Transverse colon (tissue), 4 donors: ENCODE measurements around the gene OR4E1. TPM values are rescaled to one million over a fixed set of nuclear protein-coding genes. Genes with fewer than 3 reads are reported as not detected.
"Not testable (repeated sequence)": the region's sequence is repeated elsewhere in the genome, so short reads cannot be mapped to it uniquely, and the experiment has no call there.

ENCODE experiments used
- DNase-seq: peaks from one replicate; pipeline ENCODE4 v3.0.0-alpha.2; 2019
- H3K27ac ChIP-seq, 4 donors: fragments of 200-600 bp; sonication (generic); 2 replicates each; pipeline ENCODE4 v1.5.1; 2016 to 2018; ENCODE audit warnings: inconsistent platforms in 4 of 4
- H3K27me3 ChIP-seq: fragments of 200-600 bp; sonication (generic); 2 replicates; pipeline ENCODE4 v1.5.1; 2017; ENCODE audit warnings: inconsistent platforms
- H3K36me3 ChIP-seq, 4 donors: fragments of 200-600 bp; sonication (generic); 2 replicates each; pipeline ENCODE4 v1.5.1; 2017 to 2019; ENCODE audit warnings: inconsistent platforms in 4 of 4
- H3K4me1 ChIP-seq, 4 donors: fragments of 200-600 bp; sonication (generic); 2 replicates each; pipeline ENCODE4 v1.5.1; 2017 to 2020; ENCODE audit warnings: inconsistent platforms in 4 of 4
- H3K4me3 ChIP-seq, 4 donors: fragments of 200-600 bp; sonication (generic); 1 replicate in 1 of 4; 2 replicates in 3 of 4; pipeline versions ENCODE4 v1.5.1 to v1.6.1; 2017 to 2019; ENCODE audit warnings: inconsistent platforms in 4 of 4
- H3K9me3 ChIP-seq, 2 donors: fragments of 200-600 bp; sonication (generic); 2 replicates each; pipeline ENCODE4 v1.5.1; 2017 to 2019; ENCODE audit warnings: inconsistent platforms in 2 of 2
- CTCF ChIP-seq, 5 experiments: fragments of 200-600 bp in 3 of 5; fragments of 450-650 bp in 2 of 5; sonication (generic) in 3 of 5; IDR thresholded peaks; 1 replicate in 2 of 5; 2 replicates in 3 of 5; pipeline ENCODE4 v1.5.1; 2016 to 2017; ENCODE audit warnings: antibody characterized with exemption in 5 of 5, inconsistent platforms in 3 of 5, mild to moderate bottlenecking in 2 of 5, moderate library complexity in 1 of 5
- EP300 ChIP-seq: sonication (generic); formaldehyde crosslinking; IDR thresholded peaks from one replicate; pipeline ENCODE4 v1.6.1; 2017; ENCODE audit warnings: antibody characterized with exemption, low read depth
- POLR2A ChIP-seq: fragments of 450-650 bp; IDR thresholded peaks from one replicate; pipeline ENCODE4 v1.6.1; 2016; ENCODE audit warnings: antibody characterized with exemption, mild to moderate bottlenecking, moderate library complexity
- POLR2AphosphoS5 ChIP-seq, 3 donors: sonication (generic); formaldehyde crosslinking; IDR thresholded peaks; one replicate each; pipeline ENCODE4 v1.6.1; 2016; ENCODE audit warnings: antibody characterized with exemption in 3 of 3
- WGBS, 2 donors: methylation state at CpG; one replicate each; pipeline ENCODE4 v1.1.5; 2018; ENCODE audit warnings: low coverage in 1 of 2; 5-methylcytosine and 5-hydroxymethylcytosine counted together
- in situ Hi-C, 4 donors: fragments of 200-750 bp; cut with MboI; loops; one replicate each; pipeline versions ENCODE4 v1.15.0 to v1.15.1; 2017; ENCODE audit warnings: low sequenced_read_pairs in 3 of 4, low pct_ligation_motif_present in 1 of 4, low pct_unique_long_range_greater_than_20kb in 1 of 4
- intact Hi-C: fragments of 100-400 bp; cut with DNase I; formaldehyde crosslinking; loops from one replicate; pipeline ENCODE4 v1.15.1; 2023; ENCODE audit warnings: low total_unique reads
- total RNA-seq, 4 donors: library from RNA; depleted of rRNA; stranded (reverse); fragments of >200 nt; gene quantifications; one replicate each; pipeline ENCODE4 v1.1.0, GENCODE V29; 2016

The OR4E1 gene
- total RNA-seq, 4 donors from 2014 or later: not detected

DNA sequence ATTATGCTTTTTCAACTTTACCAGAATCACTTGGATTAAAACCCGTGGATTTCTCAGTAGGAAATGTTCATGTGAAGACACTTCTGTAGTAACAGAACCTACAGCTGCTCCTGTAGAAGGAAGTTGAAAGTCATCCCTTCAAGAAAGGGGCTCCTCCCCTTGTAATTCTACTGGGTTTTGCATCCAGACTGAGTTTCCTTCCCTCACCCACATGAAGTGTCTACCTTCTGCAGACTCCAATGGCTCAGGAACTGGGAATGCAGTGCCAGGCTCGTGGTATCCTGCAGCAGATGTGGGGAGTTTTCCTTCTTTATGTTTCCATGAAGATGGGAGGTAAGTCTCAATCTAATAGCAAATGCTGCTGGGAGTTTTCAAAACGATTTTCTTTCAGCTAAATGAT, 30.9 kb downstream of the OR4E1 start:
- no peak overlapping the region for H3K4me3 ChIP-seq
- H3K27me3 ChIP-seq: no peaks in the 10 kb centered on the region
- no peak for DNase-seq
- H3K27ac ChIP-seq: no peak overlapping the region
- intact Hi-C loops (no loop called here), in situ Hi-C loops (no loop called here)
- WGBS, 2 donors: 59 to 62% methylated on average over 2 to 3 of the region's 3 CpGs
- H3K9me3 ChIP-seq: no peaks in the 10 kb centered on the region
- no peaks in the 10 kb centered on the region for H3K36me3 ChIP-seq
- no peak for TF ChIP-seq POLR2A
- TF ChIP-seq EP300: no peak
- no peak for TF ChIP-seq POLR2AphosphoS5 (IDR thresholded peaks at IDR 0.05)
- TF ChIP-seq CTCF (IDR thresholded peaks at IDR 0.05): no peak
- no peaks in the 10 kb centered on the region for H3K4me1 ChIP-seq

DNA sequence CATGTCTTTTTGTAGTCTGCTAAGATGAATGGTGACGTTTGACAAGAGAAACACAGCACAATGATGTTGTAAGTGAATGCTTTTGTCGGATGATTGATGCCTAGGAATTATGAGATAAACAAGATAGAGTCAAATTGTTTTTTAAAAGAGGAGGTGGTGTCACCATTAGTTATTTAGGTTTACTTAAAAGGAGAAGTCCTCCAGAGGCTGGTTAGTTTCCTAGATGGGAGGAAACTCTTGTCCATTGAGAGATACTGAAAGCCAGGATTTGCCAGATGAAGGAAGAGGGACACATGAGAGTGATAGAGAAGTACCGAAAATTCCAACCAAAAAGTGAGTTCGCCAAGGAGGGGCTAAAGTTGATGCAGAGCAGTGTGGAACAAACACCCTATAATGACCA, 38.8 kb downstream of the OR4E1 start, which contains the start of gene OR10G2:
Gene OR10G2, minus strand, starts transcription at position 101 of the 400 bp plus-strand sequence. Its CDS starts 98 bp downstream, at position 3.
- H3K9me3 ChIP-seq: no peaks in the 10 kb centered on the region
- 73 to 76% methylated on average over 2 to 4 of the region's 4 CpGs for WGBS, 2 donors
- H3K36me3 ChIP-seq: no peaks in the 10 kb centered on the region
- H3K27ac ChIP-seq: no peak within 1 kb of the TSS
- H3K27me3 ChIP-seq: no peaks in the 10 kb centered on the region
- no peak within 1 kb of the TSS for H3K4me3 ChIP-seq
- DNase-seq: no peak
- no peaks in the 10 kb centered on the region for H3K4me1 ChIP-seq
- TF ChIP-seq POLR2AphosphoS5 (IDR thresholded peaks at IDR 0.05): no peak
- no peak for TF ChIP-seq EP300
- TF ChIP-seq POLR2A: no peak
- no peak for TF ChIP-seq CTCF (IDR thresholded peaks at IDR 0.05)
- intact Hi-C loops (no loop called here), in situ Hi-C loops (no loop called here)

- WGBS, 2 donors: 7 to 20% methylated on average over 3 of the region's 3 CpGs
- TF ChIP-seq POLR2A (no peak), EP300 (no peak), CTCF (IDR thresholded peaks at IDR 0.05) (no peak), POLR2AphosphoS5 (IDR thresholded peaks at IDR 0.05) (no peak)
- intact Hi-C loops (no loop called here), in situ Hi-C loops (no loop called here)
- H3K27ac ChIP-seq: no peak overlapping the region
- H3K4me3 ChIP-seq: no peak overlapping the region
- H3K9me3 ChIP-seq: no peaks in the 10 kb centered on the region
- H3K36me3 ChIP-seq: no peaks in the 10 kb centered on the region
- H3K4me1 ChIP-seq: no peaks in the 10 kb centered on the region
- no peaks in the 10 kb centered on the region for H3K27me3 ChIP-seq
- no peak for DNase-seq
Measured at GRCh38 chr14:21631084-21631483, 42.5 kb downstream of the OR4E1 start.

GRCh38 chr14:21630503-21630902, 43.1 kb downstream of the OR4E1 start:
- H3K36me3 ChIP-seq, H3K9me3 ChIP-seq, intact Hi-C loops, H3K27me3 ChIP-seq, in situ Hi-C loops, H3K27ac ChIP-seq, H3K4me3 ChIP-seq, H3K4me1 ChIP-seq, DNase-seq: not testable (repeated sequence)
- 93 to 97% methylated on average over 1 of the region's 1 CpG for WGBS, 2 donors

DNA sequence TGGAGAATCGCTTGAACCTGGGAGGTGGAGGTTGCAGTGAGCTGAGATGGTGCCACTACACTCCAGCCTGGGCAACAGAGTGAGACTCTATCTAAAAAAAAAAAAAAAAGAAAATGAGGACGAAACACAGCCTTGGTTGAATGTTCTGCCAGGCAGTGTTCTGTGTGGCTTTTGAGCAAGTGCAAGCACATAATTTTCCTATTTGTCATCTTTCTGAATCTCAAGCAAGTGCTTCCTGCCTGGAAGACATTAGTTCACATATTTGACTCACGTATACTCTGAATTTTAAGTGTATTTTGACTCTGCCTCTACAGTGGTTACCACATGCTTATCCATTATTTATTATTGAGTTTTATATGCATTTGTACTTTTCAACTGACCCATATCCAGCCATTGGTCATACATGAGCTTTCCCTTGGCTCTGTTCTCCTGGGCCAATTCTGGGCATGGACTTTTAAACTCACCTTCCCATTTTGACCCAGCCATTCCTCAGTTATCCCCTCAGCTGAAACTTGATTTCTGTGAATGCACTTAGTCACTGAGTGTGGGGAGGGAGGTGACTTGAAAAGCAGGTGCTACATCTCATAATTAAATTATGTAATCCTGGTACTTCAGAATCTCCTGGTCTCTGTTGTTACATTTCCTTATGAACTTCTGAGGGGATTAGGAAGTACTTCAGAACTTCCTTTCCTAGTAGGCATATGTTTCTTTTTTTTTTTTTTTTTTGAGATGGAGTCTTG, 47.0 kb downstream of the OR4E1 start:
- intact Hi-C loops: no loop called here
- in situ Hi-C loops: no loop called here
- TF ChIP-seq POLR2A (no peak), POLR2AphosphoS5 (IDR thresholded peaks at IDR 0.05) (no peak), EP300 (no peak), CTCF (IDR thresholded peaks at IDR 0.05) (no peak)

More for the DNA sequence above, 47.0 kb downstream of the OR4E1 start:
- Histone ChIP-seq H3K4me1 (no peaks in the 10 kb centered on the region), H3K9me3 (no peaks in the 10 kb centered on the region), H3K27ac (no peak overlapping the region), H3K36me3 (no peaks in the 10 kb centered on the region), H3K4me3 (no peak overlapping the region), H3K27me3 (no peaks in the 10 kb centered on the region)
- 62 to 66% methylated on average over 3 of the region's 3 CpGs for WGBS, 2 donors
- DNase-seq: no peak
